Osteocyte (in vitro differentiated cells): ENCODE results near the gene PAF1. TPM values are rescaled to one million over a fixed set of nuclear protein-coding genes. Genes with fewer than 3 reads are reported as not detected.
"Not testable (repeated sequence)": the region's sequence is repeated elsewhere in the genome, so short reads cannot be mapped to it uniquely, and the experiment has no call there.

Experiments
- DNase-seq: peaks from one replicate; pipeline ENCODE4 v3.0.0; 2021; ENCODE audit warnings: mixed read lengths; ENCODE audit not compliant: unreplicated experiment; ENCODE audit errors: extremely low spot score
- H3K27ac Mint-ChIP-seq: one replicate; pipeline ENCODE4 v1.8.0; 2021; ENCODE audit warnings: mild to moderate bottlenecking, mixed read lengths; ENCODE audit not compliant: unreplicated experiment
- H3K27me3 Mint-ChIP-seq: one replicate; pipeline ENCODE4 v1.8.0; 2021; ENCODE audit warnings: mixed read lengths; ENCODE audit not compliant: unreplicated experiment
- H3K36me3 Mint-ChIP-seq: one replicate; pipeline ENCODE4 v1.8.0; 2021; ENCODE audit warnings: mixed read lengths; ENCODE audit not compliant: unreplicated experiment
- H3K4me1 Mint-ChIP-seq: one replicate; pipeline ENCODE4 v1.8.0; 2021; ENCODE audit warnings: mixed read lengths; ENCODE audit not compliant: unreplicated experiment
- H3K4me3 Mint-ChIP-seq: one replicate; pipeline ENCODE4 v1.8.0; 2021; ENCODE audit warnings: mild to moderate bottlenecking, moderate library complexity, mixed read lengths; ENCODE audit not compliant: unreplicated experiment
- H3K9me3 Mint-ChIP-seq: one replicate; pipeline ENCODE4 v1.8.0; 2021; ENCODE audit warnings: mixed read lengths; ENCODE audit not compliant: unreplicated experiment
- CTCF ChIP-seq: fragments of 200-600 bp; sonication (generic); IDR thresholded peaks from 2 replicates; pipeline ENCODE4 v1.5.0; 2021; ENCODE audit warnings: antibody characterized with exemption, mild to moderate bottlenecking, moderate library complexity
- microRNA-seq: library from miRNA; unstranded; fragments of <30 nt; microRNA quantifications from one replicate; pipeline ENCODE4 v1.1.0, GENCODE V29; 2020; ENCODE audit not compliant: unreplicated experiment
- total RNA-seq: library from RNA; stranded (reverse); gene quantifications from 2 replicates; pipeline ENCODE4 v1.2.1, GENCODE V29; 2021

PAF1 gene
- total RNA-seq, 1 donor from 2014 or later, result 45.9 TPM

- Mint-ChIP-seq H3K4me3 (peak overlapping the region; percentile 90), H3K9me3 (no peaks in the 10 kb centered on the region), H3K4me1 (peaks cover 41% of the 10 kb centered on the region), H3K36me3 (peaks cover 5% of the 10 kb centered on the region), H3K27me3 (no peaks in the 10 kb centered on the region), H3K27ac (peak overlapping the region; percentile 91)
- TF ChIP-seq CTCF, result no peak
- no peak for DNase-seq
Observed at GRCh38 chr19:39341129-39341718, 49.7 kb downstream of the PAF1 start.

- H3K4me1 Mint-ChIP-seq, result peaks cover 34% of the 10 kb centered on the region
- H3K4me3 Mint-ChIP-seq, H3K9me3 Mint-ChIP-seq, H3K27me3 Mint-ChIP-seq, H3K27ac Mint-ChIP-seq, H3K36me3 Mint-ChIP-seq, DNase-seq: not testable (repeated sequence)
Observed at GRCh38 chr19:39340156-39340555, 50.8 kb downstream of the PAF1 start.

- Mint-ChIP-seq H3K4me3 (no peak overlapping the region), H3K36me3 (no peaks in the 10 kb centered on the region), H3K4me1 (peaks cover 29% of the 10 kb centered on the region), H3K27me3 (peaks cover 5% of the 10 kb centered on the region), H3K9me3 (no peaks in the 10 kb centered on the region), H3K27ac (no peak overlapping the region)
- no peak for TF ChIP-seq CTCF
- no peak for DNase-seq
Observed at GRCh38 chr19:39339674-39340073, 51.2 kb downstream of the PAF1 start.

- Mint-ChIP-seq H3K27ac (no peak overlapping the region), H3K9me3 (no peaks in the 10 kb centered on the region), H3K4me3 (no peak overlapping the region), H3K36me3 (no peaks in the 10 kb centered on the region), H3K27me3 (peaks cover 7% of the 10 kb centered on the region), H3K4me1 (peaks cover 9% of the 10 kb centered on the region)
- DNase-seq, result no peak
- TF ChIP-seq CTCF, result no peak
Observed at GRCh38 chr19:39336483-39336882, 54.4 kb downstream of the PAF1 start.

Small RNA genes lying within 50 kb of the gene (microRNA-seq; reads per million reads assigned to microRNA genes)
- gene MIR4530, result not detected

Other genes with a start within 250 kb of the PAF1 start
- not detected in 2 replicates for gene NCCRP1, start 194.1 kb downstream of the PAF1 start, total RNA-seq
- not detected in 2 replicates for gene SYCN, start 186.8 kb downstream of the PAF1 start, total RNA-seq
- gene IFNL3, start 146.1 kb downstream of the PAF1 start, total RNA-seq, result not detected in 2 replicates
- not detected in 2 replicates for gene IFNL4, start 142.2 kb downstream of the PAF1 start, total RNA-seq
- gene IFNL2, start 122.7 kb downstream of the PAF1 start, total RNA-seq, result not detected in 2 replicates
- gene IFNL1, start 94.7 kb downstream of the PAF1 start, total RNA-seq, result not detected in 2 replicates
- 0.31 and 0.35 TPM in 2 replicates for gene LRFN1, start 70.2 kb downstream of the PAF1 start, total RNA-seq
- not detected in 2 replicates for gene GMFG, start 55.1 kb downstream of the PAF1 start, total RNA-seq
- gene SAMD4B, start 48.7 kb downstream of the PAF1 start, total RNA-seq, result 100 and 101 TPM in 2 replicates
- gene MED29, start 272 bp upstream of the PAF1 start, total RNA-seq, result 37.1 and 38.7 TPM in 2 replicates
- 81.5 and 105 TPM in 2 replicates for gene ZFP36, start 15.7 kb upstream of the PAF1 start, total RNA-seq
- 131 and 150 TPM in 2 replicates for gene PLEKHG2, start 21.6 kb upstream of the PAF1 start, total RNA-seq
- 1,827 and 1,860 TPM in 2 replicates for gene RPS16, start 44.8 kb upstream of the PAF1 start, total RNA-seq
- gene SUPT5H, start 54.5 kb upstream of the PAF1 start, total RNA-seq, result 130 and 132 TPM in 2 replicates
- 55.9 and 56.0 TPM in 2 replicates for gene TIMM50, start 89.7 kb upstream of the PAF1 start, total RNA-seq
- 0.42 and 0.62 TPM in 2 replicates for gene DLL3, start 107.8 kb upstream of the PAF1 start, total RNA-seq
- gene SELENOV, start 124.0 kb upstream of the PAF1 start, total RNA-seq, result not detected in 2 replicates
- gene EID2B, start 141.7 kb upstream of the PAF1 start, total RNA-seq, result 3.6 and 4.0 TPM in 2 replicates
- 16.6 and 18.1 TPM in 2 replicates for gene EID2, start 149.1 kb upstream of the PAF1 start, total RNA-seq
- gene LGALS13, start 211.4 kb upstream of the PAF1 start, total RNA-seq, result not detected in 2 replicates